H1 (cell line): Measurements from ENCODE around the gene TMEM121B. TPM values are rescaled to one million over a fixed set of nuclear protein-coding genes. Genes with fewer than 3 reads are reported as not detected.

Source experiments
- CTCF ChIA-PET: fragments of 300-600 bp; sonication (Branson Sonifier 250); formaldehyde crosslinking; loops from one replicate; lab custom pipeline; 2021; ENCODE audit not compliant: partially characterized antibody; lab: Charles Lee
- POLR2A ChIA-PET: fragments of 300-600 bp; sonication (Branson Sonifier 250); formaldehyde crosslinking; loops from one replicate; lab custom pipeline; 2021; ENCODE audit warnings: inconsistent platforms; ENCODE audit not compliant: partially characterized antibody; lab: Charles Lee
- DNase-seq, 2 experiments: peaks; one replicate each; pipeline versions ENCODE4 v3.0.0 to v3.0.0-alpha.2; 2010 to 2022; ENCODE audit warnings: low spot score in 2 of 2, low read depth in 1 of 2, mixed read lengths in 1 of 2
- FAIRE-seq: peaks from 2 replicates; lab custom pipeline; 2011; peaks lifted over from hg19 to GRCh38; lab: Jason Lieb, UNC
- H2AFZ ChIP-seq: 2 replicates; pipeline ENCODE4 v1.8.1; 2012; ENCODE audit warnings: low read length, inconsistent platforms
- H2AK5ac ChIP-seq: 2 replicates; pipeline ENCODE4 v1.6.1; 2013; ENCODE audit warnings: low read depth, low read length
- H2BK120ac ChIP-seq: replicated peaks from 2 replicates; pipeline ENCODE3; 2013; ENCODE audit warnings: low read depth, low read length, inconsistent platforms
- H2BK12ac ChIP-seq: 2 replicates; pipeline ENCODE4 v1.6.1; 2013; ENCODE audit warnings: low read depth, low read length
- H2BK15ac ChIP-seq: 2 replicates; pipeline ENCODE4 v1.6.1; 2013; ENCODE audit warnings: low read length
- H2BK20ac ChIP-seq: 2 replicates; pipeline ENCODE4 v1.6.1; 2013; ENCODE audit warnings: low read length
- H2BK5ac ChIP-seq: 2 replicates; pipeline ENCODE4 v1.6.1; 2013; ENCODE audit warnings: low read depth, low read length
- H3K14ac ChIP-seq: 2 replicates; pipeline ENCODE4 v1.6.1; 2013; ENCODE audit warnings: inconsistent platforms; ENCODE audit not compliant: insufficient read length
- H3K18ac ChIP-seq: 2 replicates; pipeline ENCODE4 v1.6.1; 2013; ENCODE audit warnings: low read length; ENCODE audit errors: extremely low read depth
- H3K23ac ChIP-seq: 2 replicates; pipeline ENCODE4 v1.6.1; 2013; ENCODE audit warnings: inconsistent platforms; ENCODE audit not compliant: insufficient read length
- H3K23me2 ChIP-seq: 2 replicates; pipeline ENCODE4 v1.6.1; 2013; ENCODE audit warnings: low read depth, low read length
- H3K27ac ChIP-seq: 2 replicates; pipeline ENCODE4 v1.6.1; 2011; ENCODE audit warnings: low read depth, low read length, inconsistent platforms
- H3K27me3 ChIP-seq, 4 experiments: replicated peaks in 1 of 4; 1 replicate in 1 of 4; 2 replicates in 3 of 4; pipeline versions ENCODE4 v1.6.1 to v1.8.1; 2011 to 2013; ENCODE audit warnings: low read length in 3 of 4, mild to moderate bottlenecking in 3 of 4, inconsistent platforms in 2 of 4, mixed read lengths in 2 of 4, moderate library complexity in 1 of 4; ENCODE audit not compliant: control insufficient read depth in 3 of 4, insufficient read depth in 3 of 4; ENCODE audit errors: extremely low read depth in 1 of 4
- H3K36me3 ChIP-seq, 4 experiments: 2 replicates each; pipeline versions ENCODE4 v1.6.1 to v1.8.1; 2011 to 2013; ENCODE audit warnings: mild to moderate bottlenecking in 4 of 4, low read length in 3 of 4, moderate library complexity in 2 of 4, control low read depth in 1 of 4, inconsistent platforms in 1 of 4; ENCODE audit not compliant: insufficient read depth in 4 of 4, control insufficient read depth in 2 of 4
- H3K4ac ChIP-seq: replicated peaks from 2 replicates; pipeline ENCODE3; 2013; ENCODE audit warnings: low read length, low read depth, mixed read lengths, inconsistent platforms; ENCODE audit not compliant: insufficient read length
- H3K4me1 ChIP-seq, 4 experiments: replicated peaks in 1 of 4; 1 replicate in 1 of 4; 2 replicates in 3 of 4; pipeline versions ENCODE4 v1.6.1 to v1.8.1; 2011 to 2013; ENCODE audit warnings: low read length in 3 of 4, inconsistent platforms in 2 of 4, mixed read lengths in 1 of 4; ENCODE audit not compliant: insufficient read depth in 4 of 4, control insufficient read depth in 3 of 4
- H3K4me2 ChIP-seq, 2 experiments: 2 replicates each; pipeline versions ENCODE4 v1.6.1 to v1.8.1; 2011 to 2013; ENCODE audit warnings: low read depth in 2 of 2, low read length in 2 of 2, control low read depth in 1 of 2, inconsistent platforms in 1 of 2, mild to moderate bottlenecking in 1 of 2; ENCODE audit not compliant: insufficient read depth in 1 of 2
- H3K4me3 ChIP-seq, 4 experiments: fragments of 200-600, 300-600 bp in 1 of 4; sonication (generic), shearing (Covaris generic), sonication (Bioruptor Twin) in 1 of 4; 2 replicates each; pipeline versions ENCODE4 v1.5.1 to v1.8.1; 2011 to 2016; ENCODE audit warnings: low read length in 4 of 4, low read depth in 3 of 4, control low read depth in 2 of 4, inconsistent platforms in 2 of 4, mild to moderate bottlenecking in 2 of 4, mixed read lengths in 1 of 4, moderate library complexity in 1 of 4; ENCODE audit not compliant: insufficient read depth in 2 of 4; ENCODE audit errors: extremely low read depth in 1 of 4
- H3K56ac ChIP-seq: replicated peaks from 2 replicates; pipeline ENCODE3; 2013; ENCODE audit warnings: low read depth, mild to moderate bottlenecking, mixed read lengths, low read length, inconsistent platforms; ENCODE audit not compliant: insufficient read length
- H3K79me1 ChIP-seq: 2 replicates; pipeline ENCODE4 v1.6.1; 2013; ENCODE audit warnings: low read depth, low read length, control low read depth
- H3K79me2 ChIP-seq, 2 experiments: 2 replicates each; pipeline versions ENCODE4 v1.6.1 to v1.8.1; 2012 to 2013; ENCODE audit warnings: low read length in 2 of 2, mild to moderate bottlenecking in 2 of 2, inconsistent platforms in 1 of 2; ENCODE audit not compliant: insufficient read depth in 2 of 2, control insufficient read depth in 1 of 2
- H3K9ac ChIP-seq, 4 experiments: replicated peaks in 1 of 4; 1 replicate in 1 of 4; 2 replicates in 3 of 4; pipeline versions ENCODE4 v1.6.1 to v1.8.1; 2011 to 2013; ENCODE audit warnings: low read depth in 3 of 4, low read length in 3 of 4, control low read depth in 2 of 4, mild to moderate bottlenecking in 2 of 4, moderate library complexity in 2 of 4, inconsistent platforms in 1 of 4; ENCODE audit errors: extremely low read depth in 1 of 4
- H3K9me3 ChIP-seq, 2 experiments: 2 replicates each; pipeline versions ENCODE4 v1.6.1 to v1.8.1; 2012 to 2013; ENCODE audit warnings: mild to moderate bottlenecking in 2 of 2, moderate library complexity in 2 of 2, control low read depth in 1 of 2, inconsistent platforms in 1 of 2, low read depth in 1 of 2, low read length in 1 of 2, mixed read lengths in 1 of 2; ENCODE audit not compliant: insufficient read depth in 2 of 2
- H4K20me1 ChIP-seq, 2 experiments: replicated peaks in 1 of 2; 2 replicates each; pipeline versions ENCODE3 to v1.8.1; 2011 to 2013; ENCODE audit warnings: inconsistent platforms in 2 of 2, low read length in 2 of 2, mild to moderate bottlenecking in 1 of 2; ENCODE audit not compliant: insufficient read depth in 2 of 2, control insufficient read depth in 1 of 2
- H4K5ac ChIP-seq: 2 replicates; pipeline ENCODE4 v1.6.1; 2013; ENCODE audit warnings: low read length, low read depth, mixed read lengths, inconsistent platforms; ENCODE audit not compliant: insufficient read length
- H4K8ac ChIP-seq: 2 replicates; pipeline ENCODE4 v1.8.0; 2013; ENCODE audit warnings: mild to moderate bottlenecking, moderate library complexity, low read length, inconsistent platforms; ENCODE audit not compliant: insufficient read depth; ENCODE audit errors: extremely low read depth
- H4K91ac ChIP-seq: replicated peaks from 2 replicates; pipeline ENCODE3; 2013; ENCODE audit warnings: low read length, mixed read lengths, inconsistent platforms; ENCODE audit not compliant: insufficient read length
- NRF1 ChIP-seq: IDR thresholded peaks from 2 replicates; pipeline ENCODE4 v1.6.1; 2011; ENCODE audit warnings: mild to moderate bottlenecking, low read depth, low read length, improper control_type of control experiment
- WGBS, 2 experiments: shearing (Covaris generic) in 1 of 2; methylation state at CpG; one replicate each; pipeline versions ENCODE4 v1.1.6 to v1.1.7; 2013 to 2015; ENCODE audit warnings: low lambda C conversion rate in 2 of 2, mixed read lengths in 2 of 2, inconsistent platforms in 1 of 2, low coverage in 1 of 2, missing lambda C conversion rate in 1 of 2; ENCODE audit not compliant: insufficient replicate concordance in 2 of 2, insufficient coverage in 1 of 2, insufficient read length in 1 of 2; ENCODE audit errors: extremely low coverage in 1 of 2, missing lambda C conversion rate in 1 of 2; 5-methylcytosine and 5-hydroxymethylcytosine counted together
- polyA plus RNA-seq, 7 experiments: library from polyadenylated mRNA; depleted of rRNA in 3 of 7; stranded (reverse) in 5 of 7; unstranded in 2 of 7; fragments of >200 nt in 5 of 7; fragments of 200-250 nt in 2 of 7; gene quantifications; 1 replicate in 5 of 7; 2 replicates in 1 of 7; 4 replicates in 1 of 7; pipeline versions ENCODE4 v1.2.1 to v1.2.3, GENCODE V29; 2011 to 2013; ENCODE audit warnings: missing spikeins in 2 of 7, mixed read lengths in 2 of 7
- total RNA-seq: library from RNA; stranded (reverse); fragmentation: NEBNext Ultra II Directional; extraction: Animal tissue kit (Norgen Biotek cat#: 25700); gene quantifications from 2 replicates; pipeline ENCODE4 v1.2.1, GENCODE V29; 2021
- TF ChIP-seq, protein P1 (sequence below): IDR thresholded peaks from 2 replicates; pipeline ENCODE4 v1.6.1; 2012; ENCODE audit warnings: inconsistent platforms

The TMEM121B gene
- total and polyA plus RNA-seq, 2 of the 8 experiments (the other 6 are each of a cell fraction or from before 2014, with no cell fraction given) = 4.3 to 6.9 TPM

GRCh38 chr22:17106785-17107546 is 14.2 kb downstream of the TMEM121B start:
- no peak for FAIRE-seq
- Histone ChIP-seq H4K8ac (no peak overlapping the region), H3K23ac (no peak overlapping the region), H2BK20ac (no peak overlapping the region), H3K4me2 (no peak overlapping the region), H4K91ac (no peak overlapping the region), H3K4me3 (no peak overlapping the region), H3K56ac (no peak overlapping the region), H3K4me1 (no peaks in the 10 kb centered on the region), H2AFZ (no peak overlapping the region), H3K27me3 (no peaks in the 10 kb centered on the region), H2BK12ac (no peak overlapping the region), H3K14ac (no peak overlapping the region), H3K79me1 (no peaks in the 10 kb centered on the region; the same call in 1 of the 2 replicates), H2BK120ac (no peak overlapping the region), H4K20me1 (peaks cover 0 to 2% of the 10 kb centered on the region in 2 experiments), H2BK15ac (no peak overlapping the region), H2AK5ac (no peak overlapping the region), H3K23me2 (no peaks in the 10 kb centered on the region), H4K5ac (no peak overlapping the region), H3K36me3 (peaks cover 0 to 11% (median 2%) of the 10 kb centered on the region in 4 experiments; a peak in 1 of 8 replicates), H3K18ac (no peak overlapping the region), H3K9me3 (no peaks in the 10 kb centered on the region), H3K9ac (no peak overlapping the region), H2BK5ac (no peak overlapping the region), H3K79me2 (no peaks in the 10 kb centered on the region), H3K4ac (no peak overlapping the region), H3K27ac (no peak overlapping the region)
- no peak for DNase-seq
- POLR2A ChIA-PET = interaction anchor here (0.8 to 1.6 kb wide), 4 partner anchors 10 to 26 kb away, joined by 3 to 4 read pairs (median 3); no protein-coding TSS in a partner anchor
- CTCF ChIA-PET = interaction anchor here (0.5 to 4.2 kb wide), 15 partner anchors 8 to 910 kb away, joined by 3 to 35 read pairs (median 6); no protein-coding TSS in a partner anchor
- TF ChIP-seq, protein P1, sequence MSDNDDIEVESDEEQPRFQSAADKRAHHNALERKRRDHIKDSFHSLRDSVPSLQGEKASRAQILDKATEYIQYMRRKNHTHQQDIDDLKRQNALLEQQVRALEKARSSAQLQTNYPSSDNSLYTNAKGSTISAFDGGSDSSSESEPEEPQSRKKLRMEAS = no peak
- TF ChIP-seq NRF1 = no peak
- WGBS, 2 experiments = 92% methylated on average over 15 of the region's 15 CpGs; no CpG with 5 or more reads in 1 of the 2 experiments
